ENCODE results near the gene ECSIT. TPM values are rescaled to one million over a fixed set of nuclear protein-coding genes. Genes with fewer than 3 reads are reported as not detected.

ECSIT gene
- total and polyA plus RNA-seq, 2 experiments from 2014 or later: 36.6 to 66.5 TPM

GRCh38 chr19:11495481-11495880 lies 33.5 kb downstream of the ECSIT start:
- Histone ChIP-seq H3K4me2 (no peak overlapping the region), H3K36me3 (ENCODE audit: insufficient read depth) (no peaks in the 10 kb centered on the region), H3F3A (replicated peaks; ENCODE audit: low read depth) (0 out of 2 replicates have a peak, but pooled peaks cover 2% of the 10 kb centered on the region), H3K27ac (ENCODE audit: low read depth) (no peak overlapping the region), H3K9me2 (ENCODE audit: insufficient read depth) (no peaks in the 10 kb centered on the region), H3K79me2 (replicated peaks; ENCODE audit: insufficient read depth) (no peaks in the 10 kb centered on the region), H4K20me1 (replicated peaks; ENCODE audit: insufficient read depth) (no peaks in the 10 kb centered on the region), H3K4me1 (ENCODE audit: insufficient read depth) (no peaks in the 10 kb centered on the region), H2AFZ (no peak overlapping the region), H3K4me3 (no peak overlapping the region), H3K27me3 (ENCODE audit: insufficient read depth) (no peaks in the 10 kb centered on the region)
- H3K36me3 Mint-ChIP-seq (ENCODE audit: low read depth): peaks cover 8% of the 10 kb centered on the region
- DNase-seq (ENCODE audit: low spot score): no peak
- TF ChIP-seq ZNF331 (CRISPR knock-in tag; IDR thresholded peaks at IDR 0.05; ENCODE audit: low read depth): no peak
- no peak for ATAC-seq
- peaks cover 7% of the 10 kb centered on the region for H3K27me3 Mint-ChIP-seq (ENCODE audit: insufficient read depth, low read depth, poor library complexity)
- no peaks in the 10 kb centered on the region for H3K4me1 Mint-ChIP-seq
- H3K4me3 Mint-ChIP-seq: no peak overlapping the region
- no peaks in the 10 kb centered on the region; the same call in 2 of the 3 replicates for H3K9me3 Mint-ChIP-seq
- H3K27ac Mint-ChIP-seq: no peak overlapping the region

- Mint-ChIP-seq H3K4me3 (no peak overlapping the region), H3K9me3 (no peaks in the 10 kb centered on the region; the same call in 2 of the 3 replicates), H3K4me1 (no peaks in the 10 kb centered on the region), H3K27me3 (ENCODE audit: insufficient read depth, low read depth, poor library complexity) (peaks cover 5% of the 10 kb centered on the region), H3K36me3 (ENCODE audit: low read depth) (peaks cover 8% of the 10 kb centered on the region; the same call in 2 of the 3 replicates), H3K27ac (no peak overlapping the region)
- Histone ChIP-seq H3F3A (replicated peaks; ENCODE audit: low read depth) (0 out of 2 replicates have a peak, but pooled peaks cover 2% of the 10 kb centered on the region), H3K27me3 (ENCODE audit: insufficient read depth) (no peaks in the 10 kb centered on the region), H3K4me3 (no peak overlapping the region), H3K4me1 (ENCODE audit: insufficient read depth) (no peaks in the 10 kb centered on the region), H3K4me2 (no peak overlapping the region), H3K36me3 (ENCODE audit: insufficient read depth) (no peaks in the 10 kb centered on the region), H3K9me2 (ENCODE audit: insufficient read depth) (no peaks in the 10 kb centered on the region), H2AFZ (no peak overlapping the region), H3K27ac (ENCODE audit: low read depth) (no peak overlapping the region), H3K79me2 (replicated peaks; ENCODE audit: insufficient read depth) (no peaks in the 10 kb centered on the region), H4K20me1 (replicated peaks; ENCODE audit: insufficient read depth) (no peaks in the 10 kb centered on the region)
- ATAC-seq: no peak
- no peak for DNase-seq (ENCODE audit: low spot score)
- TF ChIP-seq ZNF462 (CRISPR knock-in tag; IDR thresholded peaks at IDR 0.05) (no peak), STAT1 (IDR thresholded peaks at IDR 0.05; ENCODE audit: unreplicated experiment) (no peak), EZH2phosphoT487 (IDR thresholded peaks at IDR 0.05; ENCODE audit: unreplicated experiment) (no peak), REST (IDR thresholded peaks at IDR 0.05; ENCODE audit: unreplicated experiment) (no peak), CTCF (conservative IDR thresholded peaks at IDR 0.05; ENCODE audit: low read depth in 2 of 2) (no peak), POLR2AphosphoS5 (IDR thresholded peaks at IDR 0.05; ENCODE audit: low read depth) (no peak), CREB1 (CRISPR knock-in tag; IDR thresholded peaks at IDR 0.05; ENCODE audit: low read depth) (no peak), ZNF331 (CRISPR knock-in tag; IDR thresholded peaks at IDR 0.05; ENCODE audit: low read depth) (no peak)
Observed at GRCh38 chr19:11494634-11495285, 34.2 kb downstream of the ECSIT start.

Data from GM23338 (cell line).